ENCODE results near the gene IGFL2. TPM values are rescaled to one million over a fixed set of nuclear protein-coding genes. Genes with fewer than 3 reads are reported as not detected.
"Not testable (repeated sequence)": the region's sequence is repeated elsewhere in the genome, so short reads cannot be mapped to it uniquely, and the experiment has no call there.

IGFL2 gene
- total RNA-seq, 1 experiment from 2014 or later = not detected

DNA sequence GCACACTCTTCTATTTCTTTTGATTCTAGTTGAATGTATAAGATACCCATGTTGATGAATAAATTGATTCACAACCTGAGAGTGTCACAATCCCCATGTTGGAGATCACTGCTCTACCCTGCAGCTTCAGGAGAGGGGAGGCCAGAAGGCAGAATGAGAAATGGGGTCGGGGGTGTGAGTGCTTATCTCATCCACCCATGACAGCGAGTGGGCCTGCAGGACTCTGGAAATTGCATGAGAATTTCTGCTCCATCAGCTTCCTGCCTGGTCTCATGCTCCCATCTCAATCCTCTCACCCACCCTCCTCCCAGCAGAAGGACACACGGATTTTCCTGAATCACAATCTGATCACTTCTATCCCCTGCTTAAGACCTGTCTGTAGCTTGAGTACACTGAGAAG lies 58.6 kb downstream of the IGFL2 start:
- POLR2A ChIA-PET = no interaction called here
- H3K27me3 ChIP-seq (ENCODE audit: control insufficient read depth, insufficient read depth, low read length) = no peaks in the 10 kb centered on the region
- CTCF ChIA-PET = no interaction called here
- ATAC-seq = no peak
- no TSS peak for BruUV-seq (replicated peaks)
- intact Hi-C loops (cut with micrococcal nuclease; ENCODE audit: unreplicated experiment) (no loop called here), in situ Hi-C loops (cut with HindIII; ENCODE audit: low pct_unique_long_range_greater_than_20kb, low sequenced_read_pairs) (no loop called here)
- no peak overlapping the region for H3K4me3 ChIP-seq (ENCODE audit: low read depth in 2 of 2, low read length in 2 of 2)
- TF ChIP-seq, protein P1, sequence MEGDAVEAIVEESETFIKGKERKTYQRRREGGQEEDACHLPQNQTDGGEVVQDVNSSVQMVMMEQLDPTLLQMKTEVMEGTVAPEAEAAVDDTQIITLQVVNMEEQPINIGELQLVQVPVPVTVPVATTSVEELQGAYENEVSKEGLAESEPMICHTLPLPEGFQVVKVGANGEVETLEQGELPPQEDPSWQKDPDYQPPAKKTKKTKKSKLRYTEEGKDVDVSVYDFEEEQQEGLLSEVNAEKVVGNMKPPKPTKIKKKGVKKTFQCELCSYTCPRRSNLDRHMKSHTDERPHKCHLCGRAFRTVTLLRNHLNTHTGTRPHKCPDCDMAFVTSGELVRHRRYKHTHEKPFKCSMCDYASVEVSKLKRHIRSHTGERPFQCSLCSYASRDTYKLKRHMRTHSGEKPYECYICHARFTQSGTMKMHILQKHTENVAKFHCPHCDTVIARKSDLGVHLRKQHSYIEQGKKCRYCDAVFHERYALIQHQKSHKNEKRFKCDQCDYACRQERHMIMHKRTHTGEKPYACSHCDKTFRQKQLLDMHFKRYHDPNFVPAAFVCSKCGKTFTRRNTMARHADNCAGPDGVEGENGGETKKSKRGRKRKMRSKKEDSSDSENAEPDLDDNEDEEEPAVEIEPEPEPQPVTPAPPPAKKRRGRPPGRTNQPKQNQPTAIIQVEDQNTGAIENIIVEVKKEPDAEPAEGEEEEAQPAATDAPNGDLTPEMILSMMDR (IDR thresholded peaks at IDR 0.05) = no peak
- TF ChIP-seq, protein P2, sequence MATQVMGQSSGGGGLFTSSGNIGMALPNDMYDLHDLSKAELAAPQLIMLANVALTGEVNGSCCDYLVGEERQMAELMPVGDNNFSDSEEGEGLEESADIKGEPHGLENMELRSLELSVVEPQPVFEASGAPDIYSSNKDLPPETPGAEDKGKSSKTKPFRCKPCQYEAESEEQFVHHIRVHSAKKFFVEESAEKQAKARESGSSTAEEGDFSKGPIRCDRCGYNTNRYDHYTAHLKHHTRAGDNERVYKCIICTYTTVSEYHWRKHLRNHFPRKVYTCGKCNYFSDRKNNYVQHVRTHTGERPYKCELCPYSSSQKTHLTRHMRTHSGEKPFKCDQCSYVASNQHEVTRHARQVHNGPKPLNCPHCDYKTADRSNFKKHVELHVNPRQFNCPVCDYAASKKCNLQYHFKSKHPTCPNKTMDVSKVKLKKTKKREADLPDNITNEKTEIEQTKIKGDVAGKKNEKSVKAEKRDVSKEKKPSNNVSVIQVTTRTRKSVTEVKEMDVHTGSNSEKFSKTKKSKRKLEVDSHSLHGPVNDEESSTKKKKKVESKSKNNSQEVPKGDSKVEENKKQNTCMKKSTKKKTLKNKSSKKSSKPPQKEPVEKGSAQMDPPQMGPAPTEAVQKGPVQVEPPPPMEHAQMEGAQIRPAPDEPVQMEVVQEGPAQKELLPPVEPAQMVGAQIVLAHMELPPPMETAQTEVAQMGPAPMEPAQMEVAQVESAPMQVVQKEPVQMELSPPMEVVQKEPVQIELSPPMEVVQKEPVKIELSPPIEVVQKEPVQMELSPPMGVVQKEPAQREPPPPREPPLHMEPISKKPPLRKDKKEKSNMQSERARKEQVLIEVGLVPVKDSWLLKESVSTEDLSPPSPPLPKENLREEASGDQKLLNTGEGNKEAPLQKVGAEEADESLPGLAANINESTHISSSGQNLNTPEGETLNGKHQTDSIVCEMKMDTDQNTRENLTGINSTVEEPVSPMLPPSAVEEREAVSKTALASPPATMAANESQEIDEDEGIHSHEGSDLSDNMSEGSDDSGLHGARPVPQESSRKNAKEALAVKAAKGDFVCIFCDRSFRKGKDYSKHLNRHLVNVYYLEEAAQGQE (IDR thresholded peaks at IDR 0.05; ENCODE audit: insufficient read depth in 1 of 2, low read depth in 2 of 2, low read length in 1 of 2) = no peak
- TF ChIP-seq TCF7L2 (IDR thresholded peaks at IDR 0.05; ENCODE audit: low read depth, low read length) (no peak), SIN3A (IDR thresholded peaks at IDR 0.05; ENCODE audit: borderline replicate concordance, insufficient read depth, low read depth, low read length) (no peak), POLR2AphosphoS5 (IDR thresholded peaks at IDR 0.05; ENCODE audit: low read depth, low read length) (no peak)
- no peak overlapping the region for H3K27ac ChIP-seq (ENCODE audit: low read length)
- DNase-seq (ENCODE audit: low read depth, low spot score) = no peak
- H3K9me3 ChIP-seq (ENCODE audit: control insufficient read depth, insufficient read depth, low read depth, low read length) = no peaks in the 10 kb centered on the region
- H3K4me1 ChIP-seq (ENCODE audit: control insufficient read depth, insufficient read depth, low read length) = no peaks in the 10 kb centered on the region
- H3K36me3 ChIP-seq (ENCODE audit: control insufficient read depth, insufficient read depth, low read length) = no peaks in the 10 kb centered on the region

DNA sequence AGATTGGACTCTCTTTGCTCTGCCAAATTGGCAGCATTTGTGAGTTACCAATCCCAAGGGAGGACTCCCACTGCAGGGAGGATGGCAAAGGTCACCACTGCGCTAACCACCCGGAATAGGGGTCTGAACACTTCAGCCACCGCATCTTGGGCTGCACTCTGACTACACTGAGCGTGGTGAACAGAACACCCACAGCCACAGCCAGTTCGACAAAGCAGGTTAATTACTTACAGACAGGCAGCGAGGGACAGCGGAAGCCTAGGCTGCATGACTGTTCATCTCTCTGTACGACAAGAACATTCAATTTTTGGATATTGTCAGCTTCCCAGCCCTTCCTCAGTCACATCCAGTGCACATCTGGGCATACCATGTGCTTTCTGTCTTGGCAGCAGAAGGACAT lies 59.8 kb downstream of the IGFL2 start:
- H3K4me3 ChIP-seq (ENCODE audit: low read depth in 2 of 2, low read length in 2 of 2); DNase-seq (ENCODE audit: low read depth, low spot score); intact Hi-C loops (cut with micrococcal nuclease; ENCODE audit: unreplicated experiment); BruUV-seq (replicated peaks); ATAC-seq; in situ Hi-C loops (cut with HindIII; ENCODE audit: low pct_unique_long_range_greater_than_20kb, low sequenced_read_pairs); CTCF ChIA-PET; H3K9me3 ChIP-seq (ENCODE audit: control insufficient read depth, insufficient read depth, low read depth, low read length); H3K27ac ChIP-seq (ENCODE audit: low read length); H3K27me3 ChIP-seq (ENCODE audit: control insufficient read depth, insufficient read depth, low read length); POLR2A ChIA-PET; H3K4me1 ChIP-seq (ENCODE audit: control insufficient read depth, insufficient read depth, low read length); H3K36me3 ChIP-seq (ENCODE audit: control insufficient read depth, insufficient read depth, low read length): not testable (repeated sequence)

DNA sequence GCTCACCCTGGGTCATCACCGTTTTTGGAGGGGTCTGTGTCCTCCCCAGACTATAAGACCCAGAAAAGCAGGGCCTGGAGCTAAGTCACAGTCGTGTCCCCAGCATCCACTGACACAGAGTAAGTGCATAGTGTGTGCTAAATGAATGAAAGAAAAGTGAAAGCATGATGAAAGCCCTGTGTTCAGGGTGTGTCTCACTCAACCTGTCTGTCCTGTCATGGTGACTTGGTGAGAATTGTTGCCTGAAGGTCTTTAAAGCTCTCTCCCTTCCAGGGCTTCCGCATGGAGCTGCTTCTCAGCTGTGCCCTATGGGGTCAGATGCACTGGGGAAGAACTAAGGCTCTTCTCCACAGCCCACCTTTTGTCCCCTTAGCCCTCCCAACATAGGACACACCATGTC lies 61.0 kb downstream of the IGFL2 start:
- in situ Hi-C loops (cut with HindIII; ENCODE audit: low pct_unique_long_range_greater_than_20kb, low sequenced_read_pairs) (no loop called here), intact Hi-C loops (cut with micrococcal nuclease; ENCODE audit: unreplicated experiment) (no loop called here)
- BruUV-seq (replicated peaks) = no TSS peak
- Histone ChIP-seq H3K36me3 (ENCODE audit: control insufficient read depth, insufficient read depth, low read length) (no peaks in the 10 kb centered on the region), H3K4me1 (ENCODE audit: control insufficient read depth, insufficient read depth, low read length) (no peaks in the 10 kb centered on the region), H3K27ac (ENCODE audit: low read length) (no peak overlapping the region), H3K27me3 (ENCODE audit: control insufficient read depth, insufficient read depth, low read length) (no peaks in the 10 kb centered on the region), H3K9me3 (ENCODE audit: control insufficient read depth, insufficient read depth, low read depth, low read length) (no peaks in the 10 kb centered on the region), H3K4me3 (ENCODE audit: low read depth in 2 of 2, low read length in 2 of 2) (no peak overlapping the region)
- CTCF ChIA-PET = no interaction called here
- DNase-seq (ENCODE audit: low read depth, low spot score) (no peak), ATAC-seq (no peak)
- TF ChIP-seq, protein P2 (IDR thresholded peaks at IDR 0.05; ENCODE audit: insufficient read depth in 1 of 2, low read depth in 2 of 2, low read length in 1 of 2) = no peak
- TF ChIP-seq SIN3A (IDR thresholded peaks at IDR 0.05; ENCODE audit: borderline replicate concordance, insufficient read depth, low read depth, low read length) (no peak), POLR2AphosphoS5 (IDR thresholded peaks at IDR 0.05; ENCODE audit: low read depth, low read length) (no peak), TCF7L2 (IDR thresholded peaks at IDR 0.05; ENCODE audit: low read depth, low read length) (no peak)
- TF ChIP-seq, protein P1 (IDR thresholded peaks at IDR 0.05) = no peak
- POLR2A ChIA-PET = no interaction called here

All from Panc1 (cell line).